OCI-LY1 (cell line): Measurements from ENCODE around the gene KLF4.

Experiments used
- H2AFZ ChIP-seq: fragments of 200-600 bp; sonication (generic), shearing (Covaris generic); 2 replicates; pipeline ENCODE4 v1.6.0; 2014; ENCODE audit warnings: antibody characterized with exemption, mild to moderate bottlenecking, low read length
- H3F3A ChIP-seq: fragments of 200-600 bp; sonication (generic), shearing (Covaris generic); 2 replicates; pipeline ENCODE4 v1.6.0; 2014; ENCODE audit warnings: mild to moderate bottlenecking, antibody characterized with exemption, low read length, moderate library complexity; ENCODE audit not compliant: insufficient read depth
- H3K27ac ChIP-seq: fragments of 200-600 bp; sonication (generic); 2 replicates; pipeline ENCODE4 v1.5.1; 2014; ENCODE audit warnings: low read length, mixed run types, mild to moderate bottlenecking, low read depth; ENCODE audit not compliant: poor library complexity, severe bottlenecking
- H3K27me3 ChIP-seq: fragments of 200-600 bp; sonication (generic); 2 replicates; pipeline ENCODE4 v1.6.0; 2014; ENCODE audit warnings: antibody characterized with exemption, mild to moderate bottlenecking, low read length, moderate library complexity; ENCODE audit not compliant: insufficient read depth
- H3K36me3 ChIP-seq: fragments of 200-600 bp; sonication (generic); 2 replicates; pipeline ENCODE4 v1.6.1; 2014; ENCODE audit warnings: mild to moderate bottlenecking, antibody characterized with exemption, low read length, moderate library complexity, mixed read lengths; ENCODE audit not compliant: insufficient read depth
- H3K4me1 ChIP-seq: fragments of 200-600 bp; sonication (generic); 2 replicates; pipeline ENCODE4 v1.5.1; 2014; ENCODE audit warnings: mild to moderate bottlenecking, low read length, moderate library complexity; ENCODE audit not compliant: insufficient read depth, severe bottlenecking
- H3K4me2 ChIP-seq: fragments of 200-600 bp; sonication (generic), shearing (Covaris generic); 2 replicates; pipeline ENCODE4 v1.6.1; 2014; ENCODE audit warnings: low read length
- H3K4me3 ChIP-seq: fragments of 200-600 bp; sonication (generic); 2 replicates; pipeline ENCODE4 v1.5.1; 2014; ENCODE audit warnings: low read length, low read depth, mild to moderate bottlenecking, mixed read lengths; ENCODE audit not compliant: poor library complexity, severe bottlenecking
- H3K79me2 ChIP-seq: fragments of 200-600 bp; shearing (Covaris generic); 2 replicates; pipeline ENCODE4 v1.6.1; 2016; ENCODE audit warnings: mixed run types, low read length, mixed read lengths; ENCODE audit not compliant: insufficient read depth
- H3K9ac ChIP-seq: fragments of 200-600 bp; sonication (generic), shearing (Covaris generic); 2 replicates; pipeline ENCODE4 v1.6.1; 2014; ENCODE audit warnings: mild to moderate bottlenecking, low read length, mixed read lengths
- H3K9me2 ChIP-seq: fragments of 200-600 bp; sonication (generic), shearing (Covaris generic); 2 replicates; pipeline ENCODE4 v1.6.1; 2014; ENCODE audit warnings: low read depth, mild to moderate bottlenecking, low read length, mixed read lengths
- H3K9me3 ChIP-seq: fragments of 200-600 bp; shearing (Covaris generic); 2 replicates; pipeline ENCODE4 v1.6.1; 2014; ENCODE audit warnings: low read length, mixed read lengths
- H4K20me1 ChIP-seq: fragments of 200-600 bp; sonication (generic), shearing (Covaris generic); 2 replicates; pipeline ENCODE4 v1.6.0; 2016; ENCODE audit warnings: mild to moderate bottlenecking, low read length; ENCODE audit not compliant: insufficient read depth
- EZH2 ChIP-seq: fragments of 200-600 bp; sonication (generic), shearing (Covaris generic); IDR thresholded peaks from 2 replicates; pipeline ENCODE4 v1.8.0; 2017; ENCODE audit warnings: borderline replicate concordance, mixed run types, mild to moderate bottlenecking, antibody characterized with exemption, low read length, moderate library complexity, mixed read lengths
- TF ChIP-seq, protein P1 (sequence below): fragments of 200-600 bp; sonication (generic), shearing (Covaris generic); IDR thresholded peaks from 2 replicates; pipeline ENCODE4 v1.5.1; 2017; ENCODE audit warnings: mild to moderate bottlenecking, antibody characterized with exemption, low read length, moderate library complexity, mixed read lengths

The KLF4 gene

GRCh38 chr9:107460153-107461023, 29.2 kb downstream of the KLF4 start:
- Histone ChIP-seq H3K9ac (no peak overlapping the region), H3K27ac (no peak overlapping the region), H4K20me1 (no peaks in the 10 kb centered on the region), H3K4me1 (no peaks in the 10 kb centered on the region), H3K36me3 (no peaks in the 10 kb centered on the region), H3K4me3 (no peak overlapping the region), H3F3A (no peaks in the 10 kb centered on the region), H2AFZ (no peak overlapping the region), H3K9me2 (no peaks in the 10 kb centered on the region), H3K4me2 (no peak overlapping the region), H3K9me3 (no peaks in the 10 kb centered on the region), H3K79me2 (no peaks in the 10 kb centered on the region), H3K27me3 (no peaks in the 10 kb centered on the region)
- no peak for TF ChIP-seq EZH2
- TF ChIP-seq, protein P1, sequence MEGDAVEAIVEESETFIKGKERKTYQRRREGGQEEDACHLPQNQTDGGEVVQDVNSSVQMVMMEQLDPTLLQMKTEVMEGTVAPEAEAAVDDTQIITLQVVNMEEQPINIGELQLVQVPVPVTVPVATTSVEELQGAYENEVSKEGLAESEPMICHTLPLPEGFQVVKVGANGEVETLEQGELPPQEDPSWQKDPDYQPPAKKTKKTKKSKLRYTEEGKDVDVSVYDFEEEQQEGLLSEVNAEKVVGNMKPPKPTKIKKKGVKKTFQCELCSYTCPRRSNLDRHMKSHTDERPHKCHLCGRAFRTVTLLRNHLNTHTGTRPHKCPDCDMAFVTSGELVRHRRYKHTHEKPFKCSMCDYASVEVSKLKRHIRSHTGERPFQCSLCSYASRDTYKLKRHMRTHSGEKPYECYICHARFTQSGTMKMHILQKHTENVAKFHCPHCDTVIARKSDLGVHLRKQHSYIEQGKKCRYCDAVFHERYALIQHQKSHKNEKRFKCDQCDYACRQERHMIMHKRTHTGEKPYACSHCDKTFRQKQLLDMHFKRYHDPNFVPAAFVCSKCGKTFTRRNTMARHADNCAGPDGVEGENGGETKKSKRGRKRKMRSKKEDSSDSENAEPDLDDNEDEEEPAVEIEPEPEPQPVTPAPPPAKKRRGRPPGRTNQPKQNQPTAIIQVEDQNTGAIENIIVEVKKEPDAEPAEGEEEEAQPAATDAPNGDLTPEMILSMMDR, result no peak

- Histone ChIP-seq H3K36me3 (no peaks in the 10 kb centered on the region), H3K27me3 (no peaks in the 10 kb centered on the region), H3K9me2 (no peaks in the 10 kb centered on the region), H4K20me1 (no peaks in the 10 kb centered on the region), H3F3A (no peaks in the 10 kb centered on the region), H3K4me3 (no peak overlapping the region), H3K4me2 (no peak overlapping the region), H3K9me3 (no peaks in the 10 kb centered on the region), H3K9ac (no peak overlapping the region), H3K4me1 (no peaks in the 10 kb centered on the region), H2AFZ (no peak overlapping the region), H3K79me2 (no peaks in the 10 kb centered on the region), H3K27ac (no peak overlapping the region)
- TF ChIP-seq, protein P1, result no peak
- TF ChIP-seq EZH2, result no peak
Observed at GRCh38 chr9:107455425-107456135, 34.0 kb downstream of the KLF4 start.

DNA sequence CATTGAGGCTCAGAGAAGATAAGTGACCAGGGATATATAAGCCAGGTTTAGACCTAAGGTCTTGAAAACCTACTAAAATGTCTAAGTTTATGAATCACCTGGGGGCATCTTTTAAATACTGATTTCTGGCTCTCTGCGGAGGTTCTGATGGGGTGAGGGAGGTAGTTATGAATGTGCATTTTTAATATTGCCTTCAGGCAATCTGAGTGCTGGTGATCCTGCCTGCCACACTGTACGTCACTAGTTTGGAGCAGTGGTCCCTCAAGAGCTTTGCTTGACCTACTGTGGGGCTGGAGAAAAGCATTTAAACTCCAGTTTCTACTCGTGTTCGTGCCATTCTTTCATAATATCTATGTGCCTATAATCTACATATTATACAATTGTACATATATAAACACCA, 36.1 kb downstream of the KLF4 start:
- Histone ChIP-seq H3K36me3 (no peaks in the 10 kb centered on the region), H3K79me2 (no peaks in the 10 kb centered on the region), H2AFZ (no peak overlapping the region), H4K20me1 (no peaks in the 10 kb centered on the region), H3K27me3 (no peaks in the 10 kb centered on the region), H3K9ac (no peak overlapping the region), H3K9me3 (no peaks in the 10 kb centered on the region), H3K4me2 (no peak overlapping the region), H3F3A (no peaks in the 10 kb centered on the region), H3K4me1 (no peaks in the 10 kb centered on the region), H3K4me3 (no peak overlapping the region), H3K9me2 (no peaks in the 10 kb centered on the region), H3K27ac (no peak overlapping the region)
- TF ChIP-seq EZH2, result no peak
- TF ChIP-seq, protein P1, result no peak
